ENCODE data around the gene ZNF446.

The ZNF446 gene

GRCh38 chr19:58479303-58479702 lies 3.2 kb downstream of the ZNF446 start:
- no peak for TF ChIP-seq CTCF (IDR thresholded peaks at IDR 0.05; ENCODE audit: insufficient read depth, low read length, poor library complexity, severe bottlenecking)
- H3K36me3 ChIP-seq (ENCODE audit: control insufficient read depth, insufficient read depth, low read length) = peaks cover 6% of the 10 kb centered on the region; the same call in 1 of the 2 replicates
- H3K4me3 ChIP-seq (replicated peaks; ENCODE audit: low read depth, low read length) = no peak overlapping the region
- no peak for DNase-seq (ENCODE audit: extremely low read depth, insufficient read length)
- H3K27me3 ChIP-seq (replicated peaks; ENCODE audit: control insufficient read depth, insufficient read depth, low read length) = no peaks in the 10 kb centered on the region

- Histone ChIP-seq H3K27me3 (replicated peaks; ENCODE audit: control insufficient read depth, insufficient read depth, low read length) (no peaks in the 10 kb centered on the region), H3K36me3 (ENCODE audit: control insufficient read depth, insufficient read depth, low read length) (peaks cover 6% of the 10 kb centered on the region; the same call in 1 of the 2 replicates), H3K4me3 (replicated peaks; ENCODE audit: low read depth, low read length) (no peak overlapping the region)
- TF ChIP-seq CTCF (IDR thresholded peaks at IDR 0.05; ENCODE audit: insufficient read depth, low read length, poor library complexity, severe bottlenecking) = no peak
- no peak for DNase-seq (ENCODE audit: extremely low read depth, insufficient read length)
Observed at GRCh38 chr19:58479736-58480480, 3.8 kb downstream of the ZNF446 start.

GRCh38 chr19:58480481-58480830 lies 4.3 kb downstream of the ZNF446 start:
- TF ChIP-seq CTCF (IDR thresholded peaks at IDR 0.05; ENCODE audit: insufficient read depth, low read length, poor library complexity, severe bottlenecking) = no peak
- no peaks in the 10 kb centered on the region for H3K27me3 ChIP-seq (replicated peaks; ENCODE audit: control insufficient read depth, insufficient read depth, low read length)
- H3K4me3 ChIP-seq (replicated peaks; ENCODE audit: low read depth, low read length) = no peak overlapping the region
- DNase-seq (ENCODE audit: extremely low read depth, insufficient read length) = no peak
- peaks cover 6% of the 10 kb centered on the region; the same call in 1 of the 2 replicates for H3K36me3 ChIP-seq (ENCODE audit: control insufficient read depth, insufficient read depth, low read length)

GRCh38 chr19:58480831-58481230 lies 4.7 kb downstream of the ZNF446 start:
- no peak for DNase-seq (ENCODE audit: extremely low read depth, insufficient read length)
- no peaks in the 10 kb centered on the region for H3K27me3 ChIP-seq (replicated peaks; ENCODE audit: control insufficient read depth, insufficient read depth, low read length)
- no peak for TF ChIP-seq CTCF (IDR thresholded peaks at IDR 0.05; ENCODE audit: insufficient read depth, low read length, poor library complexity, severe bottlenecking)

GRCh38 chr19:58482372-58482771 lies 6.2 kb downstream of the ZNF446 start:
- H3K27me3 ChIP-seq (replicated peaks; ENCODE audit: control insufficient read depth, insufficient read depth, low read length) = no peaks in the 10 kb centered on the region
- H3K4me3 ChIP-seq (replicated peaks; ENCODE audit: low read depth, low read length) = no peak overlapping the region
- DNase-seq (ENCODE audit: extremely low read depth, insufficient read length) = no peak
- H3K36me3 ChIP-seq (ENCODE audit: control insufficient read depth, insufficient read depth, low read length) = peaks cover 6% of the 10 kb centered on the region; the same call in 1 of the 2 replicates
- no peak for TF ChIP-seq CTCF (IDR thresholded peaks at IDR 0.05; ENCODE audit: insufficient read depth, low read length, poor library complexity, severe bottlenecking)

More at GRCh38 chr19:58480831-58481230, 4.7 kb downstream of the ZNF446 start:
- Histone ChIP-seq H3K36me3 (ENCODE audit: control insufficient read depth, insufficient read depth, low read length) (peaks cover 6% of the 10 kb centered on the region; the same call in 1 of the 2 replicates), H3K4me3 (replicated peaks; ENCODE audit: low read depth, low read length) (no peak overlapping the region)
